ENCODE measurements around the gene SPHK2.

SPHK2 gene

DNA sequence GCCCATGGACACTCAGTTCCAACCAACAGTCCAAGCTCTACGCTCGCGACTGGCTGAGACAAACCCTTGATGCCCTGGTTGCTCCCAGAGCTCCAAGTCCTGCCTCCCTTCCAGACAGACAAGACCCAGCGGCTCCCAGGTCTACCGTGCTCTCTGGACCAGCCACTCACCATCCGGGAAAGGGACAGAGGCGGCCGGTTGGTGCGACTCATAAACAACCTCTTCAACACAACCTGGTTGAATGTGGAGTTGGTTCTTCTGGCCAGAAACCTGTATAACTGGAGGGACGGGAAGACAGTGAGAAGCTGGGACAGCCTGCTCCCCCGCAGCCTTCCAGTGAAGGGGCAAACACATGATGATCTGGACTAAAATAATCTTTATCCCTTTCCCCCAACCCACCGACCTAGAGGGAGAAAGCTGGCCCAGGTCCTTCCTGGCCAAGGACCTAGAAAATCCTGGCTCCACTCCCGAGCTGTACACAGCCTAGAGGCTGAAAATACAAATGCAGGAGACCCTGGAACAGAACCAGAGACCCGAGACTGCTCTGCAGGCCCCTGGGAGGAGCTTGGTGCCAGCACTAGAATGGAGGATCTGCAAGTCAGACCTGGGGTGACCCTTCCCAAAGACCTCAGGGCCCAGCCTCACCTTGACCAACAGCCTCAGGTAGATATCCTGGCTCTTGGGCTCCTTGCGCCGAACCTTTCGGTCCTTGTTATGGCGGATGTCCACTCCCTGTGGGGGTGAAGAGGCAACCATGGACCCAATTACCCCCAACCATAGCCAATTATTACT, 2.0 kb upstream of the SPHK2 start:
- H3K27ac ChIP-seq (ENCODE audit: low read depth, low read length) = no peak overlapping the region
- no peak overlapping the region for H3K4ac ChIP-seq (ENCODE audit: low read depth, low read length)
- no peak overlapping the region for H3K23ac ChIP-seq (ENCODE audit: low read length)
- no peak overlapping the region for H4K8ac ChIP-seq (ENCODE audit: low read depth, low read length)
- peaks cover 11% of the 10 kb centered on the region for H3K79me1 ChIP-seq (ENCODE audit: low read length)
- no peak overlapping the region for H2BK120ac ChIP-seq (ENCODE audit: low read depth, low read length)
- H3K18ac ChIP-seq (ENCODE audit: low read length) = no peak overlapping the region
- peak overlapping the region; percentile 67 for H3K4me2 ChIP-seq (ENCODE audit: low read length)
- H2BK15ac ChIP-seq (replicated peaks; ENCODE audit: low read depth) = no peak overlapping the region
- DNase-seq = no peak
- H3K36me3 ChIP-seq (ENCODE audit: control insufficient read depth, insufficient read depth, low read length) = peaks cover 26% of the 10 kb centered on the region
- H3K27me3 ChIP-seq (ENCODE audit: insufficient read depth, low read length, poor library complexity) = no peaks in the 10 kb centered on the region
- H2BK5ac ChIP-seq (ENCODE audit: low read length) = no peak overlapping the region
- H3K4me1 ChIP-seq (ENCODE audit: control insufficient read depth, low read depth, low read length) = peaks cover 11% of the 10 kb centered on the region
- no peak overlapping the region for H2AK5ac ChIP-seq (ENCODE audit: low read length)
- WGBS (ENCODE audit: extremely low coverage, insufficient coverage, low lambda C conversion rate) = no CpG with 5 or more reads among the region's 18 CpGs
- peak overlapping the region; percentile 95 for H3K56ac ChIP-seq (ENCODE audit: low read length)
- peaks cover 33% of the 10 kb centered on the region for H3K79me2 ChIP-seq (ENCODE audit: control insufficient read depth, insufficient read depth, low read length)
- H3K9ac ChIP-seq (ENCODE audit: low read length) = peak overlapping the region; percentile 92
- peak overlapping the region; percentile 99 for H3K4me3 ChIP-seq (ENCODE audit: low read length)
- no peak overlapping the region for H4K5ac ChIP-seq (ENCODE audit: low read length)

- DNase-seq = no peak
- H3K9ac ChIP-seq (ENCODE audit: low read length) = peak overlapping the region; percentile 92
Observed at GRCh38 chr19:48618278-48618915, 909 bp upstream of the SPHK2 start.

GRCh38 chr19:48619692-48620585, 633 bp downstream of the SPHK2 start:
- H2AK5ac ChIP-seq (ENCODE audit: low read length) = peak overlapping the region; percentile 97
- H3K4me3 ChIP-seq (ENCODE audit: low read length) = peak overlapping the region; percentile 79
- H4K5ac ChIP-seq (ENCODE audit: low read length) = peak overlapping the region; percentile 77
- peaks cover 14% of the 10 kb centered on the region for H3K4me1 ChIP-seq (ENCODE audit: control insufficient read depth, low read depth, low read length)
- peak overlapping the region; percentile 45 for H3K27ac ChIP-seq (ENCODE audit: low read depth, low read length)
- peak overlapping the region; percentile 24 for H3K23ac ChIP-seq (ENCODE audit: low read length)
- H3K27me3 ChIP-seq (ENCODE audit: insufficient read depth, low read length, poor library complexity) = no peaks in the 10 kb centered on the region
- H2BK15ac ChIP-seq (replicated peaks; ENCODE audit: low read depth) = no peak overlapping the region
- H2BK5ac ChIP-seq (ENCODE audit: low read length) = peak overlapping the region; percentile 89
- peaks cover 11% of the 10 kb centered on the region for H3K79me1 ChIP-seq (ENCODE audit: low read length)
- H3K9ac ChIP-seq (ENCODE audit: low read length) = peak overlapping the region; percentile 94
- H3K36me3 ChIP-seq (ENCODE audit: control insufficient read depth, insufficient read depth, low read length) = peaks cover 26% of the 10 kb centered on the region
- DNase-seq = no peak
- no CpG with 5 or more reads among the region's 6 CpGs for WGBS (ENCODE audit: extremely low coverage, insufficient coverage, low lambda C conversion rate)
- peak overlapping the region; percentile 44 for H3K4ac ChIP-seq (ENCODE audit: low read depth, low read length)
- peak overlapping the region; percentile 73 for H3K4me2 ChIP-seq (ENCODE audit: low read length)
- peaks cover 33% of the 10 kb centered on the region for H3K79me2 ChIP-seq (ENCODE audit: control insufficient read depth, insufficient read depth, low read length)
- H2BK120ac ChIP-seq (ENCODE audit: low read depth, low read length) = no peak overlapping the region
- peak overlapping the region; percentile 95 for H3K56ac ChIP-seq (ENCODE audit: low read length)
- peak overlapping the region; percentile 65 for H3K18ac ChIP-seq (ENCODE audit: low read length)
- no peak overlapping the region for H4K8ac ChIP-seq (ENCODE audit: low read depth, low read length)

More at GRCh38 chr19:48618278-48618915, 909 bp upstream of the SPHK2 start:
- H2AK5ac ChIP-seq (ENCODE audit: low read length) = peak overlapping the region; percentile 83
- H3K79me2 ChIP-seq (ENCODE audit: control insufficient read depth, insufficient read depth, low read length) = peaks cover 33% of the 10 kb centered on the region
- H4K8ac ChIP-seq (ENCODE audit: low read depth, low read length) = no peak overlapping the region
- peak overlapping the region; percentile 88 for H3K4ac ChIP-seq (ENCODE audit: low read depth, low read length)
- H3K4me1 ChIP-seq (ENCODE audit: control insufficient read depth, low read depth, low read length) = peaks cover 12% of the 10 kb centered on the region
- H2BK15ac ChIP-seq (replicated peaks; ENCODE audit: low read depth) = no peak overlapping the region
- H2BK120ac ChIP-seq (ENCODE audit: low read depth, low read length) = no peak overlapping the region
- peak overlapping the region; percentile 95 for H3K56ac ChIP-seq (ENCODE audit: low read length)
- no CpG with 5 or more reads among the region's 18 CpGs for WGBS (ENCODE audit: extremely low coverage, insufficient coverage, low lambda C conversion rate)
- H3K27me3 ChIP-seq (ENCODE audit: insufficient read depth, low read length, poor library complexity) = no peaks in the 10 kb centered on the region
- H4K5ac ChIP-seq (ENCODE audit: low read length) = peak overlapping the region; percentile 47
- peak overlapping the region; percentile 73 for H3K27ac ChIP-seq (ENCODE audit: low read depth, low read length)
- H3K4me3 ChIP-seq (ENCODE audit: low read length) = peak overlapping the region; percentile 99
- H3K36me3 ChIP-seq (ENCODE audit: control insufficient read depth, insufficient read depth, low read length) = peaks cover 26% of the 10 kb centered on the region
- H3K4me2 ChIP-seq (ENCODE audit: low read length) = peak overlapping the region; percentile 67
- H2BK5ac ChIP-seq (ENCODE audit: low read length) = peak overlapping the region; percentile 17
- no peak overlapping the region for H3K23ac ChIP-seq (ENCODE audit: low read length)
- peaks cover 11% of the 10 kb centered on the region for H3K79me1 ChIP-seq (ENCODE audit: low read length)
- peak overlapping the region; percentile 82 for H3K18ac ChIP-seq (ENCODE audit: low read length)

DNA sequence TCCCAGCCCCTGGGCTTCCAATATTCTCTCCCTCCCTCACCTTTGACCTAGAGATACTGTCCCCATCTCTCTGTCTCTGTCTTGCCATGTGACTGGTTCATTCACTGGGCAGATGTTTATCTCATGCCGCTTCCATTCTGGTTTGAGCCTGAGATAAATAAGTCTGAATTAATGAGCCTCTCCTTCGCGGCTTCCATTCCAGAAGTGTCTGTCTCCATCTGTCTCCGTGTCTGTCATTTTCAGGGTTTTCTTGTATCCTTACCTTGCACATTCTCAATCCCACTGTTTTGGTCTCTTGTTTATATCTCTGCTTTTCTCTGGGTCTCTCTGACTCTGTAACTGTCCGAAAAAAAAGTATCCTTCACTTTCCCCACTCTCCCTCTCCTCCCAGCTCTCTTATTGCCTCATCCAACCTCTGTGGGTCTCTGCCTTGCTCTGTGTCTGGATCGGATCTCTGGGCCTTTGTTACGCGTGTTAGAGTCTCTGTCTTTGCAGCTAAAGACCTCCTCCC, 4.3 kb downstream of the SPHK2 start:
- Histone ChIP-seq H2BK120ac (ENCODE audit: low read depth, low read length) (no peak overlapping the region), H3K18ac (ENCODE audit: low read length) (no peak overlapping the region), H3K79me1 (ENCODE audit: low read length) (peaks cover 2% of the 10 kb centered on the region), H3K4ac (ENCODE audit: low read depth, low read length) (no peak overlapping the region), H3K4me1 (ENCODE audit: control insufficient read depth, low read depth, low read length) (peaks cover 9% of the 10 kb centered on the region), H3K4me2 (ENCODE audit: low read length) (peak overlapping the region; percentile 28), H2BK15ac (replicated peaks; ENCODE audit: low read depth) (no peak overlapping the region), H3K36me3 (ENCODE audit: control insufficient read depth, insufficient read depth, low read length) (no peaks in the 10 kb centered on the region), H3K56ac (ENCODE audit: low read length) (peak overlapping the region; percentile 85), H3K23ac (ENCODE audit: low read length) (peak overlapping the region; percentile 74), H2BK5ac (ENCODE audit: low read length) (peak overlapping the region; percentile 8), H4K8ac (ENCODE audit: low read depth, low read length) (no peak overlapping the region), H3K9ac (ENCODE audit: low read length) (peak overlapping the region; percentile 78), H3K79me2 (ENCODE audit: control insufficient read depth, insufficient read depth, low read length) (peaks cover 3% of the 10 kb centered on the region), H2AK5ac (ENCODE audit: low read length) (peak overlapping the region; percentile 17), H3K4me3 (ENCODE audit: low read length) (peak overlapping the region; percentile 3), H3K27ac (ENCODE audit: low read depth, low read length) (peak overlapping the region; percentile 22), H4K5ac (ENCODE audit: low read length) (peak overlapping the region; percentile 35), H3K27me3 (ENCODE audit: insufficient read depth, low read length, poor library complexity) (no peaks in the 10 kb centered on the region)
- no peak for DNase-seq
- no CpG with 5 or more reads among the region's 8 CpGs for WGBS (ENCODE audit: extremely low coverage, insufficient coverage, low lambda C conversion rate)

DNA sequence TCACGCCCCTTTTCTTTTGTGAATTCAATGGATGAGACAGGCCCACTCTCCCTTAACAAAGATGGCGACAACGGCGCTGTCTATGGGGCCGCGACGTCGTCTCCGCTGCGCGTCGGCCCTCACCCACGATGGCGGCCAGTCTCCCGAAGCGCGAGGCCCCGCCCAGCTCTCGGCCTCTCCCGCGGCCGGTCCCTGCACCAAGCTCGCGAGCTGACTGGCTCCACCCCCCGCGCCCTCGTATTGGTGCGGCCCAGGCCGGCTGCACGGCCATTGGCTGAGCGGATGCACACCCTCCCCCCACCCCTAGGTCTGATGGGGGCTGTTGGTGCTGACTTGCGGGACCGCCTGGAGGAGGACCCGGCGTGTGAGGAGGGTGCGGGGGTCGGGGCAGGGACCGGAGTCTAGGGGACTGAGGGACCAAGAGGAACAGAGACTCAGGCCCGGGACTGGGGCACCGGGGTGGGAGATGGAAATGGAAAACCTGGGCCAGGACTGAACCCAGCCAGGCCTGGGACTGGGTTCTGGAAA, 4.8 kb downstream of the SPHK2 start:
- Histone ChIP-seq H2BK5ac (ENCODE audit: low read length) (no peak overlapping the region), H3K27ac (ENCODE audit: low read depth, low read length) (no peak overlapping the region), H4K5ac (ENCODE audit: low read length) (no peak overlapping the region), H3K23ac (ENCODE audit: low read length) (no peak overlapping the region), H2AK5ac (ENCODE audit: low read length) (no peak overlapping the region), H3K4me3 (ENCODE audit: low read length) (peak overlapping the region; percentile 67), H3K4me1 (ENCODE audit: control insufficient read depth, low read depth, low read length) (peaks cover 9% of the 10 kb centered on the region), H3K27me3 (ENCODE audit: insufficient read depth, low read length, poor library complexity) (no peaks in the 10 kb centered on the region), H3K4ac (ENCODE audit: low read depth, low read length) (no peak overlapping the region), H3K18ac (ENCODE audit: low read length) (peak overlapping the region; percentile 24), H3K9ac (ENCODE audit: low read length) (peak overlapping the region; percentile 82), H2BK120ac (ENCODE audit: low read depth, low read length) (no peak overlapping the region), H3K56ac (ENCODE audit: low read length) (peak overlapping the region; percentile 90), H2BK15ac (replicated peaks; ENCODE audit: low read depth) (no peak overlapping the region), H4K8ac (ENCODE audit: low read depth, low read length) (no peak overlapping the region), H3K36me3 (ENCODE audit: control insufficient read depth, insufficient read depth, low read length) (no peaks in the 10 kb centered on the region), H3K4me2 (ENCODE audit: low read length) (peak overlapping the region; percentile 38), H3K79me1 (ENCODE audit: low read length) (peaks cover 2% of the 10 kb centered on the region), H3K79me2 (ENCODE audit: control insufficient read depth, insufficient read depth, low read length) (no peaks in the 10 kb centered on the region)
- no CpG with 5 or more reads among the region's 40 CpGs for WGBS (ENCODE audit: extremely low coverage, insufficient coverage, low lambda C conversion rate)
- peak; percentile 99 for DNase-seq
